Stimulated activated CD8-positive, alpha-beta memory T cell treated with anti-CD3 and anti-CD28 coated beads, Interleukin-15, amount 100 ng/mL, for 48 hours (primary cell): ENCODE results near the gene LRRC4C.

Experiments used
- DNase-seq, 2 donors: peaks; one replicate each; pipeline ENCODE4 v3.0.0-alpha.2; 2020; ENCODE audit warnings: low read depth in 2 of 2

Gene LRRC4C

GRCh38 chr11:41323446-41323845 is 136.0 kb downstream of the LRRC4C start:
- no peak for DNase-seq

DNA sequence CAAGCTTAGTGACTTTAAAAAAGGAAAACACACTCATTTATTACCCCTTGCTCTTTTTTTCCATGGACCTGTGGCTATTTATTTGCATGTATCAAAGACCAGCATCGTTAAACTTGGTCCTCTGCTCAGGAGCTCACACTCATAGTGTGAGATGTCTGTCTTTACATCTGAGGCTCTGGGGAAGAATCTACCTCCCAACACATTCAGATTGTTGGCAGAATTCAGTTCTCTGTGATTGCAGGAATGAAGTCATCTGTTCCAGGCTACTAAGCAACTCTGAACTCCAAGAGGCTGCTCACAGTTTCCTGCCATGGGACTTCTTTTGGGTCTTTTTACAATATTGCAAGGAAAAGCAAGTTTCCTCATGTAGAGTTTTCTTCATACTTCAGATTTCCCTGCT is 138.8 kb downstream of the LRRC4C start:
- DNase-seq: no peak

- no peak for DNase-seq
Observed at GRCh38 chr11:41320238-41320637, 139.2 kb downstream of the LRRC4C start.

- no peak for DNase-seq
Observed at GRCh38 chr11:41319434-41319833, 140.0 kb downstream of the LRRC4C start.

DNA sequence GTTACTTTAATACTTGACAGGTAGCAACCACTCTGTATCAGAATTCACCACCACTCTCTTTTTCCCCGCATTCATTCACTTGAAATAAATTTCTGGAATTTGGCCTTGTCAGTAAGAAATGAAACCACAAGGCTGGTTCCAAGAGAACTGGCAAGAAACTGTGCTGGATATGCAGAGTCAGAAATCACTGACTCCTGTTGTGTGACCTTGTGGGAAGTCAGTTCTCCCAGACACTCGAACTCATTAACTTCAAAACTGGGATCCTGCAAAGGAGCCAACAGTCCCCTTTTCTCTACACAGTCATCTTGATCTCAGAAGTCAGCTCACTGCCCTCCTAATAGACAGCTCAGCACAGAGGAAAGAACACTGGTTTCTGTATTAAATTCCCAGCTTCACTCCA is 142.7 kb downstream of the LRRC4C start:
- DNase-seq: no peak

- DNase-seq: no peak
Observed at GRCh38 chr11:41313226-41313625, 146.2 kb downstream of the LRRC4C start.

GRCh38 chr11:41309716-41310115 is 149.7 kb downstream of the LRRC4C start:
- DNase-seq: no peak

- no peak for DNase-seq
Observed at GRCh38 chr11:41309111-41309522, 150.3 kb downstream of the LRRC4C start.

GRCh38 chr11:41308286-41308685 is 151.2 kb downstream of the LRRC4C start:
- DNase-seq: no peak

DNA sequence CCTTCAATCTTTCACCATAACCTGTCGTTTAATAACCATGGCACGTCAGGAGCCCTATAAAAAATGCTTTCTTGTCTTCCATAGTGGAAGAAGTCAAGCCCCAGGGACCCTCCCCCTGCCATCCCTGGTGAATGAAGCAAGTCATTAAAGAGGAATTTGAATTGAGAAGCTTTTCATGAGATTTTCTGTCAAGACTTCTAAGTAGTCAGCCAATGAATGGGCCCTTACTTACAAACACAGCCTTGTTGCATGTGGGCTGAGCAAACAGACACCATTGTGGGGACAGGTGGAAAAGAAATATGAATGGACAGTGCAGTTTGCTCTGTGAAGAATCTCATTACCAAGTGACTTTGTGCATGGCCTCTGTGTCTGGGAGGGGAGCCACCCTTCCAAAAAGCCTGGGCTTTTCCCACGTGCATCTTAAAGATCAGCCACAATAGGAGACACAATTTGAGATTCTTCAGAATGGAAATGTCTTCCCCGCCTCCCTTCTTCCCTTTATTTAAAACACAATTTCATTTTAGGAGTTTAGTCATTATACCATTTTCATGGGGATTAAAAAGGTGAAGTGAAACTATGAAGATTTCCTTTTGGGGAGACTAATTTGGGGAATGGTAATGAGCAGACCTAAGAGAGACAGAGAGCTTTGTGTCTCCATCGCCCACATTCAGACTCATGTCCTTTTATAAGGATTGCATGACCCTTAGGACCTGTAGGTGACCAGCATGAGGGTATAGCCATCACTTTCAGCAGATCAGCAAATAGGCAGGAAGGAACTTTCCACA is 152.0 kb downstream of the LRRC4C start:
- no peak for DNase-seq

DNA sequence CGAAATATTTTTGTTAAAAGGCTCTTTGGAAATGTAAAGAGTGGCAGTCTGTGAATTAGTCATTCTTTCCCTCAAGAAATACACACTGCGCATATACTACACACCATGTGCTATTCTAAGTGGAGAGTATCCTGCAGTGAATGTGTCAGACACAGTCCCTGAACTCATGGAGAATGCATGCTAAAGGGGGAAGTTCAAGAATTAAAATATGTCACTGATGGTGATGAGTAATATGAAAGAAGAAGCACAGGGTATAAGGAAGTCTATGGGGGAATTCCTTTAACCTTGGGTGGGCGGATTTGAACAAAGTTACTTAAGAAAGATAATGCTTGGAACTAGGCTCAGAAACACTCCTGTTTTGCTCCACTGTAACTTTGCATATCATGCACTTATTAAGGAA is 153.0 kb downstream of the LRRC4C start:
- no peak for DNase-seq

DNA sequence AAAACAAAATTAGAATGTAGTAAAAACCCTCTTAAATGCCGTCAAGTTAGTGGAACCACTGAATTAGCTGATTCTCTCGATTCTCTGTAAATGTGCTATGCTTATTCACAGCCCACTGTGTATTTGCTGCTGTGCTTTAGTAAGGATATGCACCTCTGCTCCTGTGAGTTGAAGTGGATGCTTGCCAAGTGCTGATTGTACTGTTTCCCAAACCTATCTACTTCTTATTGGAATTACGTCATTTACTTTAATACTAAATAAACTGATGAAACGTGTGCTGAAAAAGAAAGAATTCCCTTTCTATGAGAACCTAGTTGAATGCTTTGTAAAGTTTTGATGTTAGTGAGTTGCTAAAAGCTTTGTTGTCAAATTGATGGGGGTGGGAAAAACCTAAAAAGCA is 158.4 kb downstream of the LRRC4C start:
- no peak for DNase-seq

DNA sequence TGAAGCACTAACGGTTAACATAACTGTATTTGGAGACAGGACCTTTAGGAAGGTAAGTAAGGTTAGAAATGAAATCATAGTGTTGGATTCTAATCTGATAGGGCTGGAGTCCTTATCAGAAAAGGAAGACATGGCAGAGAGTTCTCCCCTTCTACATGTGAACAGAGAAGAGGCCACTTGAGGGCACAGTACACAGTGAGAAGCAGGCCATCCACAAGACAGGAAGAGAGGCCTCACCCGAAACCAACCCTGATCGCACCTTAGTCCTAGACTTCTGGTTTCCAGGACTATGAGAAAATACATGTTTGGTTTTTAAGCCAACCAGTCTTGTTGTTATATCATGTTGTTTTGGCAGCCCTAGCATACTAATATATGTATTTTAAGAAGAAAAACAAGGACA is 170.0 kb downstream of the LRRC4C start:
- no peak for DNase-seq

DNA sequence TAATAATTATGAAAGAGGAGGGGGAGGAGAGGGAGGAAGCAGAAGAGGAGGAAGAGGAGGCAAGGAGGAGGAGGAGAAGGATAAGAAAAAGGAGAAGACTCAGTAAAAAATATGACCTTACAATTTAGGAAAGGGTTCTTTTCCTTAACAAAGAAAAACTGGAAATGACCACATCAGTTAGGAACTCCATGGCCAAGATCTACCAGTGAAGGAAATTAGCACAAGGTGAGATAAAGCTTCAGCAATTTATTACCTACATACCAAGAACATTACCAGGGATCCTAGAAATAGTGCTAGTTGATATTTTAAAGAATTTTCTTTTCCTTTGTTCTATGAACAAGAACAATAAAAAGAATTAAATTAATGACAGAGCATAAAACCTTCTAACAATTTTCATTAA is 172.7 kb downstream of the LRRC4C start:
- DNase-seq: no peak

- DNase-seq: no peak
Observed at GRCh38 chr11:41284354-41284753, 175.1 kb downstream of the LRRC4C start.

- DNase-seq: no peak
Observed at GRCh38 chr11:41283191-41283930, 176.1 kb downstream of the LRRC4C start.

GRCh38 chr11:41282395-41282794 is 177.1 kb downstream of the LRRC4C start:
- no peak for DNase-seq

DNA sequence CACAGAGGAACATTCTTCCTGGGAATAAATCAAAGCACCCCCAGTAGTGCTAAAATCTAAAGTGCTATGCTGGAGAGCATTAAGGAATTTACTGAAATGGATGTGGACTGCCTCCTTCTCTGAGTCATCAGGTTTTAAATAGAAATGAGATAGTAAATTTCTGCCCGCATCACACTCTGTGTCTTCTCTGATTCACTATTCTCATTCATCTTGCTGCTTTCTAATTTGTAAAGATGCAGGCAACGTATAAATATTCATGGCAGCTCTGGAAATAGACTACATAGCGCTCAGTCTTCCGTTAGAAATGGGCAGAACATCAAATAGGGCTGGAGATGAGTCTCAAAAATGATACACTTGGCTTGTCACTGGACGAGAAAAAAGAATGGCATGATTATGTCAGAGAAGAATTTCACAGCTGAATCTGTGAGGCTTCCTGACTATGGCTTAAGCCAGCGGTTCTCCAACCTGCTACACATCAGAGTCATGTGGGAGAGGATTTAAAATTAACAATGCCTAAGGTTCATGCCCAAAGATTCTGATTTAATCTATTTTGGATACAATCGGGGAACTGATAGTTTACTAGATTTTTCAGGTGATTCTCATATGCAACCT is 178.2 kb downstream of the LRRC4C start:
- DNase-seq: no peak

DNA sequence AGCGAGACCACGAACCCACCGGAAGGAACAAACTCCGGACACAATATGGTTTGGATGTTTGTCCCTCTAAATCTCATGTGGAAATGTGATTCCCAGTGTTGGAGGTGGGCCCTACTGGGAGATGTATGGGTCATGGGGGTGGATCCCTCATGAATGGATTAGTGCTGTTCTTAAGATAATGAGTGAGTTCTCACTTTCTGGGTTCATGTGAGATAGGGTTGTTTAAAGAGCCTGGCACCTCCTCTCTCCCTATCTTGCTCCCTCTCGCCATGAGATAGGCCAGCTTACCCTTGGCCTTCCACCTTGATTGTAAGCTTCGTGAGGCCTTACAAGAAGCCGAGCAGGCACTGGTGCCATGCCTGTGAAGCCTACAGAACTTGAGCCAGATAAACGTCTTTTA is 184.6 kb downstream of the LRRC4C start:
- no peak for DNase-seq

GRCh38 chr11:41273908-41274307 is 185.5 kb downstream of the LRRC4C start:
- no peak for DNase-seq

DNA sequence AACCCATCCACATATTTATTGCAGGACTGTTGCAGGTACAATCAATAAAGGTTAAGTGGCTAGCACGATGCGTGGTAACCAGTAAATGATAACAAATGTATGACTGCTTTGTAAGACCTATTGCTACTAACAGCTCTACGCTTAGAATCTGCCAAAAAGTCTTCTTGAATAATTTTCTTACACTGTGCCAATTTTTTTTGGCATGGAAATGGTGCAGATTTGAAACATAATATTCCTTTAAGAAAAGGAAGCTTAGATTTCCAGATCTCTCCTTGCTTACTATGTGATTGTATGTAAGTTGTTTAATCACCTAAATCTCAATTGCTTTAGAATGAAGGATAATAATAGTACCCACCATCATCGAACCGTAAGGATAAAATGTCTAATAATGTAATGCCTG is 192.0 kb downstream of the LRRC4C start:
- no peak for DNase-seq

GRCh38 chr11:41256041-41256440 is 203.4 kb downstream of the LRRC4C start:
- DNase-seq: no peak

GRCh38 chr11:41254966-41255365 is 204.5 kb downstream of the LRRC4C start:
- no peak for DNase-seq
